GM21360 (cell line): ENCODE data around the gene DYNLT2B.
"Not testable (repeated sequence)": the region's sequence is repeated elsewhere in the genome, so short reads cannot be mapped to it uniquely, and the experiment has no call there.

Experiments
- ATAC-seq: cut with Tn5 transposase; IDR thresholded peaks from one replicate; pipeline ENCODE4 v1.9.1; 2021; ENCODE audit warnings: mild to moderate bottlenecking, moderate library complexity; ENCODE audit not compliant: unreplicated experiment

DYNLT2B gene

DNA sequence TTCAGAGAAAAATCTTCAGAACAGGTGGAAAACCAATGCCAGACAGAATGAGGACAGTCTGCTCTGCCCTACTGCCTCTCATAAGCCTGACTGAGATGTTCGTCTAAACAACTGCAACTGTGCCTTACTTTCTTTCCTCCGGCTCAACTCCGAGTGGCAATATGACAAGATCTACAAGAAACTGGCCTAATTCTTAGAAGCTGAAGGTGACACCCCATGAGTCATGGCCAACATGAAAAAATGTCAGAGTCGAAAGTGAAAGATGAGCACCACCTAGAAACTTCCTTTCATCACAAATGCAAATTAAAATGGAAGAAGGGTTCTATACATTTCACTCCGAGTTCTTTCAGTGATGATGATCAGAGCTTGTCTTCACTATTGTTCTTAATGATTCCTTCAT, 43.5 kb downstream of the DYNLT2B start:
- ATAC-seq = peak; percentile 84

DNA sequence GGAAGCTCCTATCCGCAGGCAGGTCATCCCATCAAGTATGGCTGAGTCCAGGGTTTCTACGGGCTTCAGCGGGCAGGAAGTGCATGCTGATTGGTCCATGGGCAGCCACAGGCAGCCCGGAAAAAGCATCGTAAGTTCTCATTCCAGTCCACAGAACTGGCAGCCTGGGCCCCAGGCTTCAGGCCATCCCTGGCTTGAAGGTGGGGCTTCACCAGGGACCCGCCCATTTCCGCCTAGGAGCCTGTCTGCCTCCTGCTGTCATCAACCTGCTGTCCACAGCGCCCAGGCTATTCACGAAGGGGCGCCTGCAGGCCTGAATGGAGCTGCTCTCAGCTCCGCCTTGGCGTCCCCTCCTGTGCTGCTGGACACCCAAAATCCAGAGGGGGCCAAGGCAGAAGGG, 44.4 kb downstream of the DYNLT2B start:
- no peak for ATAC-seq

DNA sequence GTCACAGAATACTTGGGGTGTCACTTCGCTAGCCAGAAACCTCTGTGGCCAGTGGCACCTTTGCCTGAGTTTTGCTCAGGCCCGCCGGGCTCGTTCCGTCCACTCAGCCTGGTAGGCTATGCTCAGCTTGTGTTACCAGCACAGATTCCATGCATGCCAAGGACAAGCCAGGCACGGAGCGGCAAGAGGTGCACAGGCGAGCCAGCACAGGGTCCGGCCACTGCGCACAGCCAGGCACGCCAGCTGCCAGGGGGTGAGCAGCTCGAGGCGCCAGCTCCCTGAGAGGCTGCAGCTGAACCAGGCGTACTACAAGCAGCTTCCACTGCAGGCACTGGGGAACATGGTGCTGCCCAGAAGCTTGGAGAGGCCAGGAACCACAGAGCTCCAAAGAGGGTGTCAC, 45.2 kb downstream of the DYNLT2B start:
- ATAC-seq = no peak

DNA sequence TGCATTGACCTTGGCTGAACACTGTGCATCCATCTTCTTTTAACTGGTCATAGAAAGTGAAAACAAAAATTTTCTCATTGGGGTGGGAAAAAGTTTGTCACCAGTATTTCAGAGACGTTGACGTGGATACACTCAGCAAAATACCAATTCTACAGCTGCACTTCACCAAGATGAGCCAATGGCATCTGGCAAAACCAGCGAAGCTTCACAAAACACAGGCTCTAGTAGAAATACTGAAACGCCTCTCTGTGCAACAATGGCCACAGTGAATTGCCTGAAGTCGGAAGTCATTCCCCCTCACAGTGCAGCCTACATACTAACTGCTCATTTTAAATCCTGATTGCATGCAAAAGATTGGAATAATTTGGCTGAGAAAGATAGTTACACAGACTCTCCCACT, 47.5 kb downstream of the DYNLT2B start:
- no peak for ATAC-seq

DNA sequence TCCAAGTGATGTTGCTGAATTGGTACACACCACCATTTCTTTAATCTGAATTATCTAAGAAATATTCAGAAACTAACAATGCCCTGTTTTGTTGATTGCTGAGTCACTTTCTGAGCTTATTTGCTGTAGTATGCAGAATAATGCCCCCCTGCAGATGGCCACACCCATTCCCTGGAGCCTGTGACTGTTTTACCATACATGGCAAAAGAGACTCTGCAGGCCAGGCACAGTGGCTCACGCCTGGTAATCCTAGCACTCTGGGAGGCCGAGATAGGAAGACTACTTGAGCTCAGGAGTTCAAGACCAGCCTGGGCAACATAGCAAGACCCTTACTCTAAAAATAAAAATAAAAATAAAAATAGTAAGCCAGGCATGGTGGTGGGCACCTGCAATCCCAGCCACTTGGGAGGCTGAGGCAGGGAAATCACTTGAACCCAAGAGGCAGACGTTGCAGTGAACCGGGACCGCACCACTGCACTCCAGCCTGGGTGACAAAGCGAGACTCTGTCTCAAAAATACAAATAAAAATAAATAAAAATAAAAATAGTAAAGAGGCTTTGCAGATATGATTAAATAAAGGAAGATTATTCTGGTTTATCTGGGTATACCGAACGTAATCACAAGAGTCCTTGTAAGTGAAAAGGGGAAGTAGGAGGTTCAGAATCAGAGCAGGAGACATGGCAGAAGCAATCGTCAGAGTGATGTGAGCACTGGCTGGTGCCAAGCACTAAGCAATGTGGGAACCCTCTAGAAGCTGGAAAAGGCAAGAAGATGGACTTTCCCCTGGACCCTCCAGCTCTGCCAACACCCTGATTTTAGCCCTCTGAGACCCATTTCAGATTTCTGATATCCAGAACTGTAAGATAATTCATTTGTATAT, 49.5 kb downstream of the DYNLT2B start:
- no peak for ATAC-seq

DNA sequence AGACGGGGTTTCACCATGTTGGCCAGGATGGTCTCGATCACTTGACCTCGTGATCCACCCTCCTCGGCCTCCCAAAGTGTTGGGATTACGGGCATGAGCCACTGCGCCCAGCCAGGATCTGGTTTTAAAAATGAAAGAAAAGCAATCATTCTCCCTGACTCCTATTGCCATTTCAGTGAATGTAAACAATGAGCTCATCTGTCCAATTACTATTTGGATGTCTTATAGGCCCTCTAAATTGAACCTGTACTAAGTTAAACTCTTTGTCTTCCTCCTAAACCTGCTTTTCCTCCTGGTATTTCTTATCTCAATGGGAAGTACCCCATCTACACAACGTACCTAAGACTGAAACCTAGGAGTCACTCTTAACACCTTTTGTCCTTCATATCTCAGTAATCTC, 54.2 kb downstream of the DYNLT2B start:
- no peak for ATAC-seq

DNA sequence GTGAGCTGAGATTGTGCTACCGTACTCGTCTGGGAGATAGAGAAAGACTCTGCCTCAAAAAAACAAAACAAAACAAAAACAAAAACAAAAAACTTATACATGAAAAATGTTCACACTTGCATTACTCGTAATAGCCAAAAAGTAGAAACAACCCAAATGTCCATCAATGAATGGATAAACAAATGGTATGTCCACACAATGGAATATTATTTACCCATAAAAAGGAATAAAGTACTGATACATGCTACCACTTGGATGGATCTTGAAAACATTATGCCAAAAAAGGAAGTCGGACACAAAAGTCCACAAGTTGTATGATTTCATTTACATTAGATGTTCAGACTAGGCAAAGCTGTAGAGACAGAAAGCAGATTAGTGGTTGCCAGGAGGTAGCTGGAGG, 57.3 kb downstream of the DYNLT2B start:
- ATAC-seq = no peak

DNA sequence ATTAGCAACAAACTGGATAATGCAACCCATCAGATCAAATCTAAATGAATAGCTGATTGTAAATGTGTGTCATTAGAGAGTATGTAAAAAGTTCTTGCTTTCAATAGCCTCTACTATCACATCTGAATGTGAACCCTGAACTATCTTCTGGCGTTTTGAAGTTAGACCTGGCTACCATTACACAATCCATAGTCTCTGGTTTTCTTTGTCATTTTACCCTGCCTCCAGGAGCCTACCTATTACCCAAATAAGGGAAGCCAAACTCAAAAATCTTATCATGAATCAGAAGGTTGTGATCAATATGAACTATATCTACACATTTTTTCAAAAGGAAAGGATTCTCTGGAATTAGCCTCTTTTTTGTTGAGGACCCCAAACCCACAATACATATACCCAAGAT, 62.3 kb downstream of the DYNLT2B start:
- ATAC-seq = no peak

DNA sequence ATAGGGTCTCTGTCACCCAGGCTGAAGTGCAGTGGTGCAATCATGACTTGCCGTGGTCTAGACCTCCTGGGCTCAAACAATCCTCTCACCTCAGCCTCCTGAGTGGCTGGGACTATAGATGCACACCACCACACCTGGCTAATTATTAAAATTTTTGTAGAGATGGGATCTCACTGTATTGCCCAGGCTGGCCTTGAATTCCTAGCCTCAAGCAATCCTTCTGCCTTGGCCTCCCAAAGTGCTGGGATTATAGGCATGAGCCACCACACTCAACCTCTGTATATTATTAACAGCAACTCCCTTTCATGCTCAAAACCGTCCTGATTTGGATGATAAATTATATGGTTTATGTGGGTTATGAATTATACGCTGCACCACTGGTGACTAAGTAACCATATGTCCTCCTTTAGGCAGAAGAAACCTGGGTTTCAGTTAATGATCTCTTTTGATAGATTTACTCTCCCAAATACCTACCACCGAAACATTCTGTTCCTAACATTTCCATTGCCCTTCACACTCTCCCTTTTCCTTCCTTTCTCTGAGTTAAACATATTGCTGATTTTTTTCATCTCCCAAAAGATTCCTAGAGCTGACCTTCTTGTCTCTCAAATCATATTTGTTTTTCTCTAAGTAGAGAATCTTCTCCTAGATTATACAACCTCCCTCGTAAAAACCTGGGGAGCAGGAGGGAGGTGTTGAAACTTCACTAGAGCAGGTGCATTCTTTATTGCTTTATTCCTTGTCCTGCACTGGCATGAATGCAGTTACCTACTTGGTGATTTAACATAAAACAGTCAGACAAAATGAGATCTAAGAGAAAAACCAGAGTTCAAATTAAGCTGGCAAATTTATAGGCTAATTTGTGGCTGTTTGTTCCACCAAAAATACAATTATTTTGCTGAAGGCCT, 63.4 kb downstream of the DYNLT2B start:
- ATAC-seq = no peak

DNA sequence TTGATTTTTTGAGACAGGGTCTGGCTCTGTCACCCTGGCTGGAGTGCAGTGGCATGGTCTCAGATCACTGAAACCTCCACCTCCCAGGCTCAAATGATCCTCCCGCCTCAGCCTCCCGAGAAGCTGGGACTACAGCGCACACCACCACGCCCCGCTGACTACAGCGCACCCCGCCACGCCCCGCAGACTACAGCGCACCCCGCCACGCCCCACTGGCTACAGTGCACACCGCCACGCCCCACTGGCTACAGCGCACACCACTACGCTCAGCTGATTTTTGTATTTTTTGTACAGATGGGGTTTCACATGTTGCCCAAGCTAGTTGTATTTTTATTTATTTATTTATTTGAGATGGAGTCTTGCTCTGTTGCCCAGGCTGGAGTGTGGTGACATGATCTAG, 66.1 kb downstream of the DYNLT2B start:
- no peak for ATAC-seq

DNA sequence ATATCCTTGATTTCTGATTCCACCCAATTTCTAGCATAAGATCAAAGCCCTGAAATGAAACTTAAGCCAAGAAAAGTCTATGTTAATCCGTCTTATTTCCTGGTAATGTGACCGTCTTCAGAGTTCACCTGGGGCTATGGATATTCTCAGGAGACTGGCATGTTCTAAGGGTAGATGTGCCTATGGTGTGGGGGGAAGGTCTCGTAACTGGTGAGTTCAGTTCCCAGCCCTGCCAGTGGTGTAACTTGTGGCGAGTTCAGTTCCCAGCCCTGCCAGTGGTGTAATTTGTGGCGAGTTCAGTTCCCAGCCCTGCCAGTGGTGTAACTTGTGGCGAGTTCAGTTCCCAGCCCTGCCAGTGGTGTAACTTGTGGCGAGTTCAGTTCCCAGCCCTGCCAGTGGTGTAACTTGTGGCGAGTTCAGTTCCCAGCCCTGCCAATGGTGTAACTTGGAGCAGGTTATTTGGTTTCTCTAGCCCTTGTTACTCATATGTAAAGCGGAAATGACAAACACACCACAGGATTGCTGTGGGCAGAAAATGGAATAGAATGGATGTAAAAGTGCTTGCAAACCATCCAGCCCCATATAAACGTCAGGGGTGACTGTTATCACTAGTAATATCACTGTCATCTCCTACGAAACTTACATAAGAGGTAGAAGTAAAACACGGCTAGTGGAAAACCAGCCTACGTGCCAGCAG, 71.3 kb downstream of the DYNLT2B start:
- no peak for ATAC-seq

DNA sequence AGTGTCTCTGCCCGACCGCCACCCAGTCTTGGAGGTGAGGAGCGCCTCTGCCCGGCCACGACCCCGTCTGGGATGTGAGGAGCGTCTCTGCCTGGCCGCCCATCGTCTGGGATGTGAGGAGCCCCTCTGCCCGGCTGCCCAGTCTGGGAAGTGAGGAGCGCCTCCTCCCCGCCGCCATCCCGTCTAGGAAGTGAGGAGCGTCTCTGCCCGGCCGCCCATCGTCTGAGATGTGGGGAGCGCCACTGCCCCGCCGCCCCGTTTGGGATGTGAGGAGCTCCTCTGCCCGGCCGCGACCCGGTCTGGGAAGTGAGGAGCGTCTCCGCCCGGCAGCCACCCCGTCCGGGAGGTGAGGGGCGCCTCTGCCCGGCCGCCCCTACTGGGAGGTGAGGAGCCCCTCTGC, 73.9 kb downstream of the DYNLT2B start:
- ATAC-seq = not testable (repeated sequence)

DNA sequence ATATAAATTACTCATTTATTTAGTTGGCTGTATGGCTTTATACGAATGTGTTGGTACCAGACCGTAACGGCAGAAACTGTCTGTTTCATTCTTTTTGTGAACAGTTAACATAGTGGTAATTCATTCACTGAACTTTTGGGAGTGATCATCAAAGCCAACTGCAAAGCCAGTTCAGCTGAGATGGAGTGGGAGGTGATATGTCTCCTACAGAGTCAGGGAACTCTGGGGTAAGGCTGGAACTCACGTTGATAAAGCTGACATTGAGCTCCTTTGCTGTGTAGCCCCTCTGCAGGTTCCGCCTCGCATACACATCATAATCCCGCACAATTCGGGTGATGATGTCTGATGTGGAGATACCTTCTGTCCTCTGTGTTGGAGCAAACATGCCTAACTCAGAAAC, 76.3 kb downstream of the DYNLT2B start:
- ATAC-seq = no peak
